GM12878 (cell line): ENCODE data around the gene CNTN2. TPM values are rescaled to one million over a fixed set of nuclear protein-coding genes. Genes with fewer than 3 reads are reported as not detected.

Source experiments
- BACH1 ChIP-seq: fragments of 450-650 bp; IDR thresholded peaks from 2 replicates; pipeline ENCODE4 v1.6.1; 2017; ENCODE audit warnings: mild to moderate bottlenecking, borderline replicate concordance
- IKZF2 ChIP-seq, 2 experiments: fragments of 450-650 bp; IDR thresholded peaks; 2 replicates each; pipeline ENCODE4 v1.6.1; 2017; ENCODE audit warnings: mild to moderate bottlenecking in 2 of 2, moderate library complexity in 2 of 2
- MEF2A ChIP-seq: IDR thresholded peaks from 2 replicates; pipeline ENCODE4 v1.6.1; 2011; ENCODE audit warnings: low read depth, mild to moderate bottlenecking, low read length, moderate library complexity; ENCODE audit not compliant: insufficient read depth
- SMARCA5 ChIP-seq: fragments of 450-650 bp; IDR thresholded peaks from 2 replicates; pipeline ENCODE4 v1.6.1; 2017; ENCODE audit warnings: mild to moderate bottlenecking
- polyA plus RNA-seq, 11 experiments: library from polyadenylated mRNA; depleted of rRNA in 4 of 11; unstranded in 6 of 11; stranded (reverse) in 5 of 11; fragments of >200 nt; fragmentation: Nextera tagmentation in 4 of 11; fragmentation: Illumina TruSeq in 1 of 11; extraction: Ambion mirVana in 4 of 11; extraction: Trizol in 1 of 11; gene quantifications; 1 replicate in 1 of 11; 2 replicates in 10 of 11; pipeline versions ENCODE4 v1.2.1 to v1.2.3, GENCODE V29; 2011 to 2016; ENCODE audit warnings: inconsistent platforms in 2 of 11, missing spikeins in 2 of 11, low read depth in 1 of 11
- total RNA-seq, 4 experiments: library from RNA; depleted of rRNA in 3 of 4; stranded (reverse); fragments of >200 nt in 3 of 4; fragmentation: Illumina TruSeq in 1 of 4; extraction: Trizol in 1 of 4; gene quantifications; 2 replicates each; pipeline versions ENCODE4 v1.2.1 to v1.2.3, GENCODE V29; 2013 to 2021
- TF ChIP-seq, protein P1 (sequence below): fragments of 150-350 bp; IDR thresholded peaks from 2 replicates; pipeline ENCODE4 v1.6.1; 2016; ENCODE audit warnings: low read depth, low read length
- TF ChIP-seq, protein P2 (sequence below): fragments of 450-650 bp; IDR thresholded peaks from 2 replicates; pipeline ENCODE4 v1.6.1; 2017; ENCODE audit warnings: low read depth, mild to moderate bottlenecking, moderate library complexity
- TF ChIP-seq, protein P3 (sequence below): fragments of 450-650 bp; IDR thresholded peaks from 2 replicates; pipeline ENCODE4 v1.6.1; 2014; ENCODE audit warnings: mild to moderate bottlenecking
- TF ChIP-seq, protein P4 (sequence below): fragments of 450-650 bp; IDR thresholded peaks from 2 replicates; pipeline ENCODE4 v1.6.1; 2016; ENCODE audit warnings: mild to moderate bottlenecking, moderate library complexity, borderline replicate concordance

Gene CNTN2
- total and polyA plus RNA-seq, 10 of the 15 experiments (the other 5 are each of a cell fraction or from before 2014, with no cell fraction given) = 0.03 TPM; not detected in 9

DNA sequence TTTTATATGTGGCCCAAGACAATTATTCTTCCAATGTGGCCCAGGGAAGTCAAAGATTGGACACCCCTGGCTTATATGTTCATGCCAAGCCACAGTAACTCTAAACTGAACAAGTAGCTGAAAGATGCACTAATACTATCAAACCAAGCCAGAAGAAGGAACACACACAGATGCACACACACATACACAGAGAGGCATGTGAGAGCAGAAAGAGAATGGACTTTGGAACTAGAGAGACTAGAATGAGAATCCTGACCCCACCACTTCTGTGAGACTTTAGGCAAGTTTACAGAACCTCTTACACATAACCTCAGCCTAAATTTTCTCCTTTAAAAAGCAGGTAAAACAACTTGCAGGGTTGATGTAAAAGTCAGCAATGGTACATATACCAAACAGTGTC, 52.4 kb downstream of the CNTN2 start (continued):
- TF ChIP-seq, protein P1, sequence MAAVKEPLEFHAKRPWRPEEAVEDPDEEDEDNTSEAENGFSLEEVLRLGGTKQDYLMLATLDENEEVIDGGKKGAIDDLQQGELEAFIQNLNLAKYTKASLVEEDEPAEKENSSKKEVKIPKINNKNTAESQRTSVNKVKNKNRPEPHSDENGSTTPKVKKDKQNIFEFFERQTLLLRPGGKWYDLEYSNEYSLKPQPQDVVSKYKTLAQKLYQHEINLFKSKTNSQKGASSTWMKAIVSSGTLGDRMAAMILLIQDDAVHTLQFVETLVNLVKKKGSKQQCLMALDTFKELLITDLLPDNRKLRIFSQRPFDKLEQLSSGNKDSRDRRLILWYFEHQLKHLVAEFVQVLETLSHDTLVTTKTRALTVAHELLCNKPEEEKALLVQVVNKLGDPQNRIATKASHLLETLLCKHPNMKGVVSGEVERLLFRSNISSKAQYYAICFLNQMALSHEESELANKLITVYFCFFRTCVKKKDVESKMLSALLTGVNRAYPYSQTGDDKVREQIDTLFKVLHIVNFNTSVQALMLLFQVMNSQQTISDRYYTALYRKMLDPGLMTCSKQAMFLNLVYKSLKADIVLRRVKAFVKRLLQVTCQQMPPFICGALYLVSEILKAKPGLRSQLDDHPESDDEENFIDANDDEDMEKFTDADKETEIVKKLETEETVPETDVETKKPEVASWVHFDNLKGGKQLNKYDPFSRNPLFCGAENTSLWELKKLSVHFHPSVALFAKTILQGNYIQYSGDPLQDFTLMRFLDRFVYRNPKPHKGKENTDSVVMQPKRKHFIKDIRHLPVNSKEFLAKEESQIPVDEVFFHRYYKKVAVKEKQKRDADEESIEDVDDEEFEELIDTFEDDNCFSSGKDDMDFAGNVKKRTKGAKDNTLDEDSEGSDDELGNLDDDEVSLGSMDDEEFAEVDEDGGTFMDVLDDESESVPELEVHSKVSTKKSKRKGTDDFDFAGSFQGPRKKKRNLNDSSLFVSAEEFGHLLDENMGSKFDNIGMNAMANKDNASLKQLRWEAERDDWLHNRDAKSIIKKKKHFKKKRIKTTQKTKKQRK = no peak
- TF ChIP-seq IKZF2 (IDR thresholded peaks at IDR 0.05) = no peak
- no peak for TF ChIP-seq MEF2A
- no peak for TF ChIP-seq BACH1
- no peak for TF ChIP-seq SMARCA5
- TF ChIP-seq, protein P2, sequence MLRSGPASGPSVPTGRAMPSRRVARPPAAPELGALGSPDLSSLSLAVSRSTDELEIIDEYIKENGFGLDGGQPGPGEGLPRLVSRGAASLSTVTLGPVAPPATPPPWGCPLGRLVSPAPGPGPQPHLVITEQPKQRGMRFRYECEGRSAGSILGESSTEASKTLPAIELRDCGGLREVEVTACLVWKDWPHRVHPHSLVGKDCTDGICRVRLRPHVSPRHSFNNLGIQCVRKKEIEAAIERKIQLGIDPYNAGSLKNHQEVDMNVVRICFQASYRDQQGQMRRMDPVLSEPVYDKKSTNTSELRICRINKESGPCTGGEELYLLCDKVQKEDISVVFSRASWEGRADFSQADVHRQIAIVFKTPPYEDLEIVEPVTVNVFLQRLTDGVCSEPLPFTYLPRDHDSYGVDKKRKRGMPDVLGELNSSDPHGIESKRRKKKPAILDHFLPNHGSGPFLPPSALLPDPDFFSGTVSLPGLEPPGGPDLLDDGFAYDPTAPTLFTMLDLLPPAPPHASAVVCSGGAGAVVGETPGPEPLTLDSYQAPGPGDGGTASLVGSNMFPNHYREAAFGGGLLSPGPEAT = no peak
- TF ChIP-seq, protein P3, sequence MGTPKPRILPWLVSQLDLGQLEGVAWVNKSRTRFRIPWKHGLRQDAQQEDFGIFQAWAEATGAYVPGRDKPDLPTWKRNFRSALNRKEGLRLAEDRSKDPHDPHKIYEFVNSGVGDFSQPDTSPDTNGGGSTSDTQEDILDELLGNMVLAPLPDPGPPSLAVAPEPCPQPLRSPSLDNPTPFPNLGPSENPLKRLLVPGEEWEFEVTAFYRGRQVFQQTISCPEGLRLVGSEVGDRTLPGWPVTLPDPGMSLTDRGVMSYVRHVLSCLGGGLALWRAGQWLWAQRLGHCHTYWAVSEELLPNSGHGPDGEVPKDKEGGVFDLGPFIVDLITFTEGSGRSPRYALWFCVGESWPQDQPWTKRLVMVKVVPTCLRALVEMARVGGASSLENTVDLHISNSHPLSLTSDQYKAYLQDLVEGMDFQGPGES = no peak
- TF ChIP-seq, protein P4, sequence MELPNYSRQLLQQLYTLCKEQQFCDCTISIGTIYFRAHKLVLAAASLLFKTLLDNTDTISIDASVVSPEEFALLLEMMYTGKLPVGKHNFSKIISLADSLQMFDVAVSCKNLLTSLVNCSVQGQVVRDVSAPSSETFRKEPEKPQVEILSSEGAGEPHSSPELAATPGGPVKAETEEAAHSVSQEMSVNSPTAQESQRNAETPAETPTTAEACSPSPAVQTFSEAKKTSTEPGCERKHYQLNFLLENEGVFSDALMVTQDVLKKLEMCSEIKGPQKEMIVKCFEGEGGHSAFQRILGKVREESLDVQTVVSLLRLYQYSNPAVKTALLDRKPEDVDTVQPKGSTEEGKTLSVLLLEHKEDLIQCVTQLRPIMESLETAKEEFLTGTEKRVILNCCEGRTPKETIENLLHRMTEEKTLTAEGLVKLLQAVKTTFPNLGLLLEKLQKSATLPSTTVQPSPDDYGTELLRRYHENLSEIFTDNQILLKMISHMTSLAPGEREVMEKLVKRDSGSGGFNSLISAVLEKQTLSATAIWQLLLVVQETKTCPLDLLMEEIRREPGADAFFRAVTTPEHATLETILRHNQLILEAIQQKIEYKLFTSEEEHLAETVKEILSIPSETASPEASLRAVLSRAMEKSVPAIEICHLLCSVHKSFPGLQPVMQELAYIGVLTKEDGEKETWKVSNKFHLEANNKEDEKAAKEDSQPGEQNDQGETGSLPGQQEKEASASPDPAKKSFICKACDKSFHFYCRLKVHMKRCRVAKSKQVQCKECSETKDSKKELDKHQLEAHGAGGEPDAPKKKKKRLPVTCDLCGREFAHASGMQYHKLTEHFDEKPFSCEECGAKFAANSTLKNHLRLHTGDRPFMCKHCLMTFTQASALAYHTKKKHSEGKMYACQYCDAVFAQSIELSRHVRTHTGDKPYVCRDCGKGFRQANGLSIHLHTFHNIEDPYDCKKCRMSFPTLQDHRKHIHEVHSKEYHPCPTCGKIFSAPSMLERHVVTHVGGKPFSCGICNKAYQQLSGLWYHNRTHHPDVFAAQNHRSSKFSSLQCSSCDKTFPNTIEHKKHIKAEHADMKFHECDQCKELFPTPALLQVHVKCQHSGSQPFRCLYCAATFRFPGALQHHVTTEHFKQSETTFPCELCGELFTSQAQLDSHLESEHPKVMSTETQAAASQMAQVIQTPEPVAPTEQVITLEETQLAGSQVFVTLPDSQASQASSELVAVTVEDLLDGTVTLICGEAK = no peak
